Limb (tissue), 2 donors: Measurements from ENCODE around the gene TOP3B.
A peak's percentile ranks its signal among the peaks of the same experiment; 100 is the strongest.
"Not testable (repeated sequence)": the region's sequence is repeated elsewhere in the genome, so short reads cannot be mapped to it uniquely, and the experiment has no call there.

ENCODE experiments used
- DNase-seq, 2 donors: peaks; one replicate each; pipeline ENCODE4 v3.0.0-alpha.2; 2016; ENCODE audit errors: extremely low spot score in 2 of 2

The TOP3B gene

DNA sequence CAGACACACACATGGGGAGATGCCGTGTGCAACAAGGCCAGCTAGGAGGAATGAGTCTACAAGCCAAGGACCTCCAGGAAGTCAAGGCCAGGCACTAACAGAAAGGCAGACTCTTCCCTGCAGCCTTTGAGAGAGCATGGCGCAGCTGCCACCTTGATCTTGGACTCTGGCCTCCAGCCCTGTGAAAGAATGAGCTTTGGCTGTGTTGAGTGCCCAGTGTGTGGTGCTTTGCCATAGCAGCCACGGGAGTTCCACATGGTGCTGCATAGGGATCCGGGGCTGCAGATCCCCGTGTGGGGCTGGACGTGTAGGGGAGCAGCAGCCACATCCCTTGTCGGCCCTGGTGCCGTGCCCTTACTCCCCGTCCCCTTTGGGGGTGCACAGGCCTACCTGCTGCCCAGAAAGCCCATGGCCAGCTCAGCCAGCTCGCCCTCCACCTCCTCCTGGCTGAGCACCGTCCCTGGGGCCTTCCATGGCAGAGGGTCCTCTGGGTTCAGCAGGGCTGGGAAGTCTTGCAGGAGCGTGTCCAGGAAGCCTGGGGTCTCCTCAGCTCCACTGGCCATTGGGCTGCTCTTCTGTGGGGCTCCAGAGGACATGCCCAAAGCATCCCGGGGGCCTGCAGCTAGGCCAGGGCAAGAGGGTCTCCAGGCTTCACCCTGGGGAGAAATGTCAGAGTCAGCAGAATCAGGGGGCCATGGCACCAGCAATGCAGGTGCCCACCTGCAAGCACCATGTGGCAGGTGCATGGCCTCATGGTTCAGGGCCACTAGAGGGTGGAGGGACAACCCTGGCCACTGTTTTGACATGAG lies 36.9 kb downstream of the TOP3B start:
- no peak for DNase-seq

DNA sequence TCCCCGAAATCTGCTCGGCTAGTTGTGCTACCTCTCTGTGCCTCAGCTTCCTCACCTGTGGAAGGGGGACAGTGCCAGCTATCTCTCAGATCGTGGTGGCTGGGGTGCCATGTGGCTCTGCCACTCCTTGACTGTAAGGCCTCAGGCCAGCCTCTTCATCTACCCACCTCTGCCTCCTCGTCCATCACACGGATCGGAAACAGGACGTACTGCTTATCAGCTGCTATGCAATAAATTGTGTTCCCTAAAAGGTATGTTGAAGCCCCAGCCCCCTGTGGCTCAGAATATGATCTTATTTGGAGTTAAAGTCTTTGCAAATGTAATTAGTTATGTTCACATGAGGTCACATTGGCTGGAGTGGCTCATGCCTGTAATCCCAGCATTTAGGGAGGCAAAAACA lies 37.7 kb downstream of the TOP3B start:
- no peak for DNase-seq

DNA sequence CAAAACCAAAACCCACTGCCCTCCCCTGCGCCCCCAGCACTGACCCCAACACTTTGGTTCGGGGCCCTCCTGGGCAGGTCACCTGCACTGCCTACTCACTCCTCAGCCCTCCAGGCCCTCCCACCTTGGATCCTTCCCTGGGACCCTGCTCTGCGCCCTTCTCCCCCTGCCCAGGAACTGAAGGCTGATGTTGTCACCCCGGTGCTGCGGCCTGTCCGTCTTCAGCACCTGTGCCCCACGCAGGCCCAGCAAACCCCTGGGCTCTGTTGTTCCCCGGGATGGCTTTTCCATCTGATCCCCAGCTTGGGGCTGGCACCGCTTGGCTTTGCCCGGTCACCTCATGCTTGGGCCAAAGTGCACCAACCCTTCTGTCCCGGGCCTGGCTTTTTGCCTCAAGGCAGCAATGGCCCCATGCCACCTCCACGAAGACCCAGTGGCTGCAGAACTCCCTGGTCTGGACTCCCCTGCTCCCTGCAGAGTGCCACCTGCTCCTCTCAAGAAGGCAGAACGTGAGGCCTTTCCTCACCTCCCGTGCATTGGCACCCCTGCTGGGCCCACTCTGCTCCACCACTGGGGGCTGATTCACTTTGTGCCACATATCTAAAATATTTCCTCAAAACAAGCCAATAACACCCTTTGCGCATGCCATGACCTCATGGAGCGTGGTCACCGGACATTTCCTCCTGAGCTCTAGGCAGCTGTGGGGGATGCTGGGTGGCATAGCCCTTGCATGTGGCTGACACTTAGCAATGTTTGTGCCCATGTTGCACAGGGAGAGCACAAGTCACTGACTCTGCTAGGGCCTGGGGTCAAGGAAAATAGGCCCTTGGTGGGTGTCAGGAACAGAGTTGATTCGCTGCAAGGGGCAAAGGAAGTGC lies 38.8 kb downstream of the TOP3B start:
- DNase-seq = no peak

DNA sequence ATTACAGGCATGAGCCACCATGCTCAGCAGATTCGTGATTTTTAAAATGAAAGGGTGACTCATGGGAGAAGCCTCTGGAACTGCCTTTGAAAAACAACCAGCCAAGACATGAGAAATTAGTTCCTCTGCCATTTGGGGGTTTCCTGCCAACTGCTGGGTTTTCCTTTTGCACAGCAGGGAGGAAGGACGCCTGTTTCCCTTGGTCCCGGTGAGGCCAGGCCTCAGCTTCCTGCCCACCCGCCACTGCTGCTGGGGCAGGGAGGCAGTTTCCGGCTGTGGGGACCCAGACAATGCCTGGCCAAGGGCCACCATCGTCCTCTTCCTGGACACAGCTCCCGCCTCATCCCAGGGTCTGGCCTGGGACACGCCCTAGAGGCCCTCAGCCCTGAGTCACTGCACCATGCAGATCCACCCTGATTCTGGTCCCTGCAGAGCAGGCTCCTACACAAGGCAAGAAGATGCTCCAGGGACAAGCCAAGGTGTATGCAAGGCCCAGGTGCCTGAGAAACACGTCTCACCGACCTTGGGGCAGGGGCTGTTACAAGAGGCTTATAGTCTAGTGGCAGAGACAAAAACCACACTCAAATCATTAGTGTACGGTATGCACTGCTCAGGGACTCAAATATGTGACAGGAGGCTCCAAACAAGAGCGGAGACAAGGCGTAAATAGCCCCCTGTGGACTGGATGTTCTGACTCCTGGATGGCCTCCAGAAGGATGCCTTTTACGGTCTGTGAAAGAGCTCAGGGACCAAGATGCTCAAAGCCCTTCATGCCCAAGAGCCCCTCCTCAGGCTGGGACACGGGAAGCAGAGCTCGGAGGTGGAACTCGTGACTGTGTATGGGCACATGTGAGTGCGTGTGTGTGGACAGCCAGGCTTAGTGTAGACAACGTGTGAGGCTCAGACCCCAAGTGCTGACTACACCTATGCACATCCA lies 39.9 kb downstream of the TOP3B start:
- no peak for DNase-seq

DNA sequence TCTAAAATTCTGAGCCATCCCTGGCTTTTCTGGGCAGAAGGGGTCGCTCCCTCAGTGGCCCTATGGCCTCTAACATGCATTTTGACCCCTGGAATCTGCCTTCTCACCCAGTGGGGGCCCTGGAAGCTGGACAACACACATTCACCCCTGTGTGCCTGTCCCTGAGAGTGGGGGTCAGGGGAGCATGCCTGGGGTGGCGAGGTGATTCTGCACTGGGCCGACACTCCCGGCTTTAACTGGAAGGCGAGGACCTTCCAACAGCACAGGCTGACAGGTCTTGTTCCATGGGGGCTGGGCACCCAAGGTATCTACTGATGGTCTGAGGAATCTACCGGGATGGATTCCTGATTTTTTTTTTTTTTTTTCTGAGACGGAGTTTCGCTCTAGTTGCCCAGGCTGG lies 40.7 kb downstream of the TOP3B start:
- DNase-seq = no peak

DNA sequence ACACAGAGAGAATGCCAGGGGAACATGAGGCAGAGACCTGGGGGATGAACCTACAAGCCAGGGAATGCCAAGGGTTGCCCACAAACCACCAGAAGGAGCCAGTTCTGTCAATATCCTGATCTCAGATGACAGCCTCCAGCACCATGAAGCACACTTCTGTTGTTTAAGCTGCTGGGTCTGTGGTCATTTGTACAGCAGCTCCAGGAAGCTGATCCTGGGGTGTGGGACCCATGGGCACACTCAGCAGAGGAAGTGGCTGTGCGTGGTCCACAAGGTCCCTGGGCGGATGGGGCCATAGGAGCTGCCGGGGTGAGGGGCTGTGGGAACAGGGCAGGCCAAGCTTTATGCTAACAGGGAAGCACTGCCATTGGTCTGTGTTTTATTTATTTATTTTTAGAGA lies 42.1 kb downstream of the TOP3B start:
- DNase-seq = no peak

DNA sequence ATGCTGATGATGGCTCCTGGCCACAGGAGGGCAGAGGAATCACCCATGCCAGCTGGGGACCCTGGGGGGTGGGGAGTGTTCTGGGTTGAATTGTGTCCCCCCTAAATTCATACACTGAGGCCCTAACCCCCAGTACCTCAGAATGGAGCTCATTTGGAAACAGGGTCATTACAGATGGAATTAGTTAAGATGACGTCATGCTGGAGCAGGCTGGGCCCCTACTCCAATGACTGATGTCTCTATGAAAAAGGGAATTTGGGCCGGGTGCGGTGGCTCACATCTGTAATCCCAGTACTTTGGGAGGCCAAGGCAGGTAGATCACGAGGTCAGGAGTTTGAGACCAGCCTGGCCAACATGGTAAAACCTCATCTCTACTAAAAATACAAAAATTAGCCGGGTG lies 42.7 kb downstream of the TOP3B start:
- not testable (repeated sequence) for DNase-seq

DNA sequence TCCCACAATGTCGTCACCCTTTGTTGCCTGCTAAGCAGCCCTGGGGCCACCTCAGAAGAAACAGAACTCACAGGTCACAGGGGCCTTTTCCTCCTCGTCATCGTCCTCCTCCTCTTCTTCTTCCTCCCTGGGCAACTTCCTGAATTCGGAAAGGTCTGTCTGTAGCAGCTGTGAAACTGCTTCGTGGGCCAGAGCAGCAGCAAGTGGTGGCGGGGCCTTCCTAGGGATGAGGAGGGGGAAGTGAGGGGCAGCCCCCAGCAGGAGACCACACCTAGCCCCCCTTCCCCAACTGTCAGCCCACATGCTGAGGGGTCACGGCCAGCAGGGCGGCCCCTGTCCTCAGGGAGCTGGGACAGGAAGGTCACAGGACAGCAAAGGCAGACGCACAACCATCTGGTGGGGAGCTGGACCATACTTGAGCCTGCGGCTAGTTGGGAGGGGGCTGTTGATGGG lies 43.1 kb downstream of the TOP3B start:
- DNase-seq = no peak

DNA sequence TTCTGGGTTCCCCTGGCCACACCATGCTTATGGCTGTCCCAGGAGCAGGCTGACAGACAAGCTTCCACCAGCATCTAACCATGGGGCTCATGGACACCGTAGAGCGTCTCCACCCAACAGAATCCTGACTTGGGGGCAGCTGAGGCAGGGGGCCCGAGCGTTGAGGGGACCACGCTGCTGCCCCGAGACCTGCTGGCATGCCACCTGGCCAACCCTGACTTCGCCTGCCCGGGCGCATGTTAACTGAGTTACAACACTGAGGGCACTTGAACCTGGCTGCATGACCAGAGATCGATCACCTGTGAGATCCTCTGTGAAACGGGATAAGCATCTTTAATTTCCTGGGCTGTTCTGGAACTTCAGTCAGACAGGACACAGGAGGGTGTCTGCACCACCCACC lies 43.7 kb downstream of the TOP3B start:
- DNase-seq = no peak

DNA sequence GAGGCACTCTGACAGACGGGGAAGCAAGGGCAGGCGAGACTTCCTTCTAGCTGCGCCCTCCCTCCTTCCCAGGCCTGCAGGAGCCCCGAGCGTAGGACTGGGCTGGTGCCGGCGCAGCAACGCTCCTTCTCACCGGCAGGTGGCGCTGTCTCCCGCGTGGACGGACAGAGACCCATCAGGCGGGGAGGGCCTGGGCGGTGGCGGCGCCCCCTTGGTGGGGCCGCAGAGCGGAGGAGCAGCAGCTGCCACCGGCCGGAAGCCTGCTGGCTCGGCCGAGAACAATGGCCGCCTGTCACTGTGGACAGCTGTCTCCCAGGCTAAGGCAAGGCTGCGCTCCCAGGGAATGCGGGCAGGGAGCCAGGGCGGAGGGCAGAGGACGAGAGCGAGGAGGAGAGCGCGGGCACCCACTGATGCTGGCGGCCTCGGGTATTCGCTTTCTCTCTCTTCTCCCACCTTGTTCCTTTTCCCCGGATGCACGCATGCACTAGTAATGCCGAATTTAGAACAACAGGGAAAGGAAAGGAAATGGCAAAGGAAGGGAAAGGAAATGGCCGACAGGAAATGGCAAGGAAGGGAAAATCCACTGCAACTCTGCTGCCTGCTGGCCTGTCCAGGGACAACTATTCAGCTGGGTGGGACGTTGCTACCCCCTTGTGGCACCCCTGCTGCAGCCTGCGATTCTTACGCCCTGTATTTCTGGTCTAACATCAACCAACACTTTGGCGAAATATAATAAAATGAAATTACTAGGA lies 44.3 kb downstream of the TOP3B start:
- DNase-seq = peak; percentile 96 to 97

DNA sequence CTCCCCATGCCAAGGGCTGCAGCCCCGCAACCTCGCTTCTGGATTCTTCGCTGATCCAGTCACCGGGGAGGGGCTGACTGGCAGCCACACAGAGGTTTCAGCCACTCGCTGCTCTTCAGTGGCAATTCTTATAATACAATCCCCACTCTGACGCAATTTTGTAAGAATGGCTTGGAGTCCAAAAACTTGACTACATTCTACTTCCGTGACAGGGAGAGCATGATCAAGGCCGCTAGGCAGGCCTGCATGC lies 44.8 kb downstream of the TOP3B start:
- DNase-seq = no peak

DNA sequence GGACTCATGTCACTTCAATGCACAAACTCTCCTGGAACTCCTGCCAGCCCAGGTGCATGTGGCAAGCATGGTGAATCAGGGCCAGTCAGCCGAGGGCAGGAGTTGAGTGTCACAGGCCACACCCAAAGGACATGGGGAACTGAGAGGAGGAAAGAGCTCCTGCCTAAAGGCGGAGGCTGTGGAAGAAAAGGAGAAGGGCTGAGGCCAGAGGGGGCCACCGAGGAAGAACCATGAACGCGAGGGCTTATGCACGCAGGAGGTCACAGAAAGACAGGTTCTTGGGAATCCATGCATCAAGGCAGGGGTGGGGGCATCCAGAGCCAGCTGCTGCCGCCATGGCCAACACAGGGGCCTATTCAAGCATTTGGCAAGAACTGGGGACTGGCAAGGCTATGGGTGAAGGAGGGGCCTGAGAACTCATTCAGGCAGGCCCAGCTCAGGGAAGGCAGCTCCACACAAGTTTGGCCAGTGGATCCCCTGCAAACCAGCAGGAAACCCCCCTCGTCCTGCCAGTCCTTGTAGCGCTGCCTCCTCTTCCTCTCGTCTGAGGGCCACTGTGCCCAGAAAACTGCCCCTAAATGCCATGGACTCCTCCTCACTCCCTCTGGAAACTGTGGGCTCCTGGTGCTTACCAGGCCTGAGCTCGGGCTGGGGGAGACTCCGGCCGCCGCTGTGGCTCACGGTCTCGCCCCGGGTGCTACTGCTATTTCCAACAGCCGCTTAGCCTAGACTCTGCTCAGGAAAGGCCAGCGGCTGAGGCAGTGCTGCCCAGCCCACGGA lies 45.4 kb downstream of the TOP3B start:
- no peak for DNase-seq

DNA sequence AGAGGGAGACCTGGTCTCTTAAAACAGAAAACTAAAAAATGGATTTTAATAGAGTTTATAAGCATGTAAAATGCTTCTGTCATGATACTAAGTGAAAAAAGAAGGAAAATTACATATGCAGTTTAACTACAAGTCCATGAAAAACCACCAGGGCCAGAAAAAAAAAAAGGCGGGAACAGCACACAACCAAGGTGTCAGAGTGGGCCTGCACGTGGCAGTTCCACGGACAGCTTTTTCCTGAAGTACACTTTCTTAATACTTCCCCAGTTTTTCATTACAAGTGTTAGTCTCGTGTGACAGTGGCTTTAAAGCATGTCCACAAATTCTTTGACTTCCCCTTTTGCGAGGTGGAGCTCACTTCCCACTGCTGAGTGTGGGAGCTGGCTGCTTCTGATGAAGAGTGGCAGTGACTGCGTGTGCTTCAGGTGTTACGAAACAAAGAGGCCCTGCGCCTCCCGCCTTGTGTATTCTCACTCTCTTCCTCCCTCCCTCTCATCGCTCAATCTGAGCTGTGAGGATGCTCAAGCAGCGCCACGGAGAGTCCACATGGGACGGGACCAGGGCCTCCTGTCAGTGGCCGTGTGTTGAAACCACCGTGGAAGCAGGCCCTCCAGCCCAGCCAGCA lies 46.3 kb downstream of the TOP3B start:
- DNase-seq = no peak

DNA sequence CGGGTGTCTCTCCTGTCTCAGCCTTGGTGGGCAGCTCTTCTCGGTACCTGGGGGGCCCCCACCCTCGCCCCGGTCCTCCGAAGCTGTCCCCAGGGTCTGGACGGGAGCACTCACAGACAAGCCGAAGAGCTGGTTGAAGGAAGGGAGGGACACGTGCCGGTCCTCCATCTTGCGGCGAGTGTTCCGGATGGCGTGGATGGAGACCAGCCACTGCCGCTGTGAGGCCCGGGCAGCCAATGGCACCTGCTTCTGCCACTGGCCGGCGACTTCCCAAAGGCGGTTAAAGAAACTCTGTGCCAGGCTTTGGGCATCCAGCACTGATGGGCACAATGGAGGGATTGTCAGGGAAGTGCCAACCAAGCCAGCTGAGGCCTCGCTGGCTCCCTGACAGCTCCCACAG lies 48.7 kb downstream of the TOP3B start:
- DNase-seq = no peak

DNA sequence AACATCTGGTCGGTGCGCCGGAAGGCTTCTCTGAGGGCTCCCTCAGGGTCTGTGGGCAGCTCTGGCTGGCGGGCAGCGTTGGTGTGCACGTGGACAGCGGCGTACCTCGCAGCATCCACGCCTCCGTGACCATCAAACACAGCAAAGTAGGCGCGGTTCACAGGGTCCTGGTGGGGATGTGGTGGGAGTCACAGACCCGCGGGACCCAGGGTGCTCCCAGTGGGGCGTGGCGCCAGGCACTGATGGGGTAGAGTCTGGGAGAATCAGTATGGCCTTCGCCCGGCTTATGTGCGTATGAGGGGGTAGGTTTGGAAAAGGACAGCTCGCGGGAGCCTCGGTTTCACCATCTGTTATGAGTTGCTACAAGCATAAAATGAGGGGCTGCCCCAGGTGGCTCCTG lies 49.2 kb downstream of the TOP3B start:
- DNase-seq = no peak

DNA sequence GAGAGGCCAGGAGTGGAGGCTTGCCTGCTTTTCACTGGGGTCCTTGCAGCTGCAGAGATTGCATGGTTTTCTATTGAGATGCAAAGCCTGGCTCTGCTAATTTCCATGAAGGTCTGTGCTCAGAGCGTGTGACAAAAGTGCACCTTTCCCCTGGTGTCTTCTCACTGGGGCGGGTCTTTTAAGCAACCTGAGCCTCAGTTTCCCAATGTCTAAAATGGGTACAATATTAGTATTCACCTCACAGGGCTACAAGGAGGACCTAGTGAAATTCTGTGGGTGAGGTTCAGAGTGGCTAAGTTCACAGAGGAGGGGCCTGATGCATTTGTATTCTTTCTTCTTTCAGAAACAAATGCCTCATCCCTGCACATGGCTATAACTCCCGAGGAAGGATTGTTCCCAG lies 50.2 kb downstream of the TOP3B start:
- no peak for DNase-seq

DNA sequence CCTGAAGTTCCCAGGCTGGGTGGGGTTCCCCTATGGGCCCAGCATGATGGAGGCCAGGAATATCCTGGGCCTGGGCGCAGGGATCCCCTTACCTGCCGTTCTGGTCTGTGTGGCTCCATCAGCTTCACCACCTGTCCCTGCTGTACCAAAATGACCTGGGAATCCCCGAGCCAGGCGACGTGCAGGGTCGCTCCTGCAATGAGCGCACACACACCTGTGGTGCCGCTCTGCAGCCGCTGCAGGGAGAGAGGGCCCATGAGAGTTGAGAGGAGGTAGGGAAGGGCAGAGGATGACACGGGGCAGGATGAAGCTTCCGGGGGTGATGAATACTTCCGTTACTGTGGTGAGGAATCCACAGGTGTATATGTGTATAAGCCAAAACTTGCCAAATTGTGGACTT lies 51.5 kb downstream of the TOP3B start:
- DNase-seq = peak in 1 of 2 donors; percentile 10

DNA sequence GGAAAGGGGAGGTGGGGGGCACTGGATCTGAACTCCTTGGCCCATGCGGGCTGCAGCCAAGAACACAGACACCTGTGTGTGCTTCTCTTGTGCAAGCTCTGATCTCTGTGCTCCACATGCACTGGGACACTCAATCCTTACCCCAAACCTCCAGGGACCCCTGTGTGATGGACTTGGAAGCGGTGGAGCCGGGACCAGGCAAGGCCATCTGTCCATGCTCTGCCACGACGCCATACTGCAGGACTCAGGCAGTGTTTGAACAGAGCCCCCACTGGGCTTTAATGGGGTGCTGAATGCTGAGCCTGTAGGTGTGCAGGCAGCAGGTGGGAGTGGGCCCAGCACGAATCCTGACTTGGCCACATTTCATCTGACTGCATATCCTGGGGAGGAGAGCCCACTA lies 53.3 kb downstream of the TOP3B start:
- DNase-seq = peak in 1 of 2 donors; percentile 8

DNA sequence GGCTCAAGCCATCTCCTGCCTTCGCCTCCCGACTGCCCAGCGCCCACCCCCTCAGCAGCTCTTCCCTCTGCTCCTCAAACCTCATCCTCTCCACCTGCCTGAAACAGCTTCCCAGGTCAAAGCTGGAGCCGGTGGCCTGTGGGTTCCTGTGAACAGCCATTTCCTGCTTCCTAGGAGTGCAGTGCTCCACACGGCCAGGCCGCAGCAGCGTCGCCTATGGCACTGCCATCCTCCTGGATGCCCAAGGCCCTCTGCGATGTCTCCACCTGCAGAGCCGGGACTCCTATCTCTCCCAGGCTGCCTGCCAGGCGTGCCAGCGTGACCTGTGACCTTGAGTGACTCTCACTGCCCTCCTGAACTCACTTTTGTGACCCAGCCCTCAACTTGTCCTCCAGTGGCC lies 54.5 kb downstream of the TOP3B start:
- DNase-seq = no peak
